NB4 (cell line): ENCODE results near the gene TPMT.

Source experiments
- DNase-seq: peaks from one replicate; pipeline ENCODE4 v3.0.0; 2010; ENCODE audit warnings: low read depth
- H3K4me3 ChIP-seq: one replicate; pipeline ENCODE4 v1.5.1; 2011; ENCODE audit warnings: mild to moderate bottlenecking, low read depth, low read length, moderate library complexity
- MYC ChIP-seq: IDR thresholded peaks from 2 replicates; pipeline ENCODE4 v1.6.1; 2011; ENCODE audit warnings: low read depth, low read length
- POLR2A ChIP-seq: IDR thresholded peaks from 2 replicates; pipeline ENCODE4 v1.6.1; 2011; ENCODE audit warnings: mild to moderate bottlenecking; ENCODE audit not compliant: insufficient read length; ENCODE audit errors: extremely low read depth
- TF ChIP-seq, protein P1 (sequence below): IDR thresholded peaks from 2 replicates; pipeline ENCODE4 v1.6.1; 2011; ENCODE audit warnings: low read depth, low read length
- TF ChIP-seq, protein P2 (sequence below): IDR thresholded peaks from one replicate; pipeline ENCODE4 v1.5.1; 2012; ENCODE audit warnings: low read depth, low read length

The TPMT gene

DNA sequence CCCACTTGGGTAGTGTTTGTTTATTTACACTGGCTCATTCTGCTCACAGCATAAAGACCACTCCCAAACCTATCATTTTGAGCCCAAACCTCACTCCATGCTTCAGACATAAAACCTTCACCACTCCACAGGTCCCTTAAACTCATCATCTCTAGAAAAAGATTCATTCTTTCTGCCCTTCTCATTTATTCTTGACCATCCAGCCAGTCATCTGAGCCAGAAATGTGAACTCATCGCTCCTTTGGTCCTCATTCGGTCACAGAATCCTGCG is 12.4 kb downstream of the TPMT start:
- TF ChIP-seq, protein P1, sequence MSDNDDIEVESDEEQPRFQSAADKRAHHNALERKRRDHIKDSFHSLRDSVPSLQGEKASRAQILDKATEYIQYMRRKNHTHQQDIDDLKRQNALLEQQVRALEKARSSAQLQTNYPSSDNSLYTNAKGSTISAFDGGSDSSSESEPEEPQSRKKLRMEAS: no peak
- no peak for TF ChIP-seq MYC
- TF ChIP-seq POLR2A: no peak
- TF ChIP-seq, protein P2, sequence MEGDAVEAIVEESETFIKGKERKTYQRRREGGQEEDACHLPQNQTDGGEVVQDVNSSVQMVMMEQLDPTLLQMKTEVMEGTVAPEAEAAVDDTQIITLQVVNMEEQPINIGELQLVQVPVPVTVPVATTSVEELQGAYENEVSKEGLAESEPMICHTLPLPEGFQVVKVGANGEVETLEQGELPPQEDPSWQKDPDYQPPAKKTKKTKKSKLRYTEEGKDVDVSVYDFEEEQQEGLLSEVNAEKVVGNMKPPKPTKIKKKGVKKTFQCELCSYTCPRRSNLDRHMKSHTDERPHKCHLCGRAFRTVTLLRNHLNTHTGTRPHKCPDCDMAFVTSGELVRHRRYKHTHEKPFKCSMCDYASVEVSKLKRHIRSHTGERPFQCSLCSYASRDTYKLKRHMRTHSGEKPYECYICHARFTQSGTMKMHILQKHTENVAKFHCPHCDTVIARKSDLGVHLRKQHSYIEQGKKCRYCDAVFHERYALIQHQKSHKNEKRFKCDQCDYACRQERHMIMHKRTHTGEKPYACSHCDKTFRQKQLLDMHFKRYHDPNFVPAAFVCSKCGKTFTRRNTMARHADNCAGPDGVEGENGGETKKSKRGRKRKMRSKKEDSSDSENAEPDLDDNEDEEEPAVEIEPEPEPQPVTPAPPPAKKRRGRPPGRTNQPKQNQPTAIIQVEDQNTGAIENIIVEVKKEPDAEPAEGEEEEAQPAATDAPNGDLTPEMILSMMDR: no peak
- no peak overlapping the region for H3K4me3 ChIP-seq
- no peak for DNase-seq

DNA sequence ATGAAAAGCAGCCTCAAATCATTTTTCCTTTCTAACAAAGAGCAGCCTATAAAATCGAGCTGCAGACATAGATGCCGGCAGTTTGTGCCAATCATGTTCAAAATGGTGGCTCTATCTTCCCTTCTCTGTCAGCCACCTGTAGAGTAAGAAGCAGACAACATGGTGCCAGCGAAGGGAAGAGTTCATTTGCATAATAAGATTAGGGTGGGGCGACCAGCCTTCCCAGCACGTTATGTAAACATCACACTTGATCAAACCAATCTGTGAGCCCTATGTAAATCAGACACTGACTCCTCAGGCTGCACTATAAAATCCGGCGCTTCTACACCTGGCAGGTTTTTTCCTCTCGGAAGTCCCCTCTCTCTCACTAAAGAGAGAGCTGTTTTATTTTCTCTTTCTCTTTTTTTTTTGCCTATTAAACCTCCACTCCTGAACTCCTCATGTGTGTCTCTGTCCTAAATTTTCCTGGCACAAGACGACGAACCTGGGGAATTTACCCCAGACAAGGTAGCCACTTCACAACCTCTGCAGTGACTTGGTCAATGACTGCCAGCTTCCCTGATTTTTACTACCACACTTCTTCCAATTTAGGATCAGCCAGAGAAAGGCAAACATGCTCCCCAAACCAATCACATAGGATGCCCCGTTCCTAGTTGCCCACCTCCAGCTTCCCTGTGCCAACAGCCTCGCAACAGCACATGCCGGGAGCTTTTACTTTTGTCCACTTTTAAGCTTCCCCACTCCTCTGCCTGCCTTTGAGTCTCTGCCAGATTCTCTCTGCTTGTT is 12.9 kb downstream of the TPMT start:
- no peak overlapping the region for H3K4me3 ChIP-seq
- DNase-seq: no peak
- TF ChIP-seq, protein P1: no peak
- TF ChIP-seq, protein P2: no peak
- TF ChIP-seq MYC: no peak
- TF ChIP-seq POLR2A: no peak

DNA sequence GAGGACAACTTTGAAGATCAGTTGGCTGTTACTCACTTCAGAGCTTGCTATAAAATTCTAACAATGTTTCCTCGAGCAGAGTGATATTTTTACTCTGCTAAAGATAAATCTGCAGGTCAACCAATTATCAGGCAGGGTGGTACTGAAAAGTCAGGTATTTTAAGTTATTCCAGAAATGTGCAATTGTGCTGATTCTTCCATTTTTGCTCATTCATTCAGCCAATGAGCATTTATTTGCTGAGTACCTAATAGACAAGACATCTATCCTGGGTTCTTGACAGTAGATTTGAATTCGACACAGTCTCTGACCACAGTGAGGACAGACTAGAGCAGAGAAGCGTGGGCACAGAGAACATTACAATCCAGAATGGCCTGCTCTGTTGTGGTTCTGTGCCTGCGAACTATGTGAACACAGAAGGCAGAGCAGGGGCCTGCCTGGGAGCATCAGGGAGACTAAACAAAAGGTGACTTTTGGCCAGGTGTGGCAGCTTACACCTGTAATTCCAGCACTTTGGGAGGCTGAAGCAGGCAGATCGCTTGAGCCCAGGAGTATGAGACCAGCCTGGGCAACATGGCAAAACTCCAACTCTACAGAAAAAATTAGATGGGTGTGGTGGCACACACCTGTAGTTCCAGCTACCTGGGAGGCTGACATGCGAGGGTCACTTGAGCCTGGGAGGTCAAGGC is 14.8 kb downstream of the TPMT start:
- TF ChIP-seq, protein P2: no peak
- TF ChIP-seq POLR2A (no peak), MYC (no peak)
- TF ChIP-seq, protein P1: no peak

DNA sequence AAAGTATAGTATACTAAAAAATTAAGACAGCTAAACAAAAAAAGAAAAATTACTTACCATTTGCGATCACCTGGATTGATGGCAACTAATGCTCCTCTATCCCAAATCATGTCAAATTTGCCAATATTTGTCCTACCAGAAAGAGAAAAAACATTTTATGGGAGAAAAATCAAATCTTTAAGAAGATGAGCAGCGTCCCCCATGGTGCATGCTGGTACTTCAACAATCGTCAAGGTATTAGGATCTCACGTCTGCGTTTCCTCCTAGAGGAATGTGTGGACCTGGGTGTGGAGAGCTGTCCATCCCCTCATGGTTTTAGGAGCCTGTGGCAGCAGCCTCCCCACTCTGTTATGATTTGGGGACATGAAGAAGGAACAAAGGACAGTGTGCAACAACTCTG is 16.0 kb downstream of the TPMT start:
- TF ChIP-seq MYC (no peak), POLR2A (no peak)
- TF ChIP-seq, protein P1: no peak
- TF ChIP-seq, protein P2: no peak
- no peak overlapping the region for H3K4me3 ChIP-seq
- no peak for DNase-seq

More for the DNA sequence above, 14.8 kb downstream of the TPMT start:
- H3K4me3 ChIP-seq: no peak overlapping the region
- DNase-seq: no peak

DNA sequence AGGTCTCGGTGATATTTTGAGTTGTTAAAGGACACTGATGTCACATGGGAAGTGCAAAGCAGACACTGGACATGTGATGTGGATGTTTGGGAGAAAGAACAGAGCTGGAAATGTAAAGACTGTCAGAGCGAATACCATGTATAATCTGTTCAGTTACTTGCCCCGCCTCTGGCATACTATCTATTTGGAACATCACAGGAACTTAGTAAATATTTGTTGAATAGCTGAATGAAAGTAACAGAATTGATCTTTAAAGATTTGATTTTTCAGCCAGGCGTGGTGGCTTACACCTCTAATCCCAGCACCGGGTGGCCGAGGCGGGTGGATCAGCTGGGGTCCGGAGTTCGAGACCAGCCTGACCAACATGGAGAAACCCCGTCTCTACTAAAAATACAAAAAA is 18.6 kb downstream of the TPMT start:
- TF ChIP-seq, protein P1: no peak
- TF ChIP-seq POLR2A (no peak), MYC (no peak)
- TF ChIP-seq, protein P2: no peak
- DNase-seq: no peak
- no peak overlapping the region for H3K4me3 ChIP-seq
